Measurements from ENCODE around the gene ZNF239. TPM values are rescaled to one million over a fixed set of nuclear protein-coding genes. Genes with fewer than 3 reads are reported as not detected.

The ZNF239 gene
- total and polyA plus RNA-seq, 2 of the 8 experiments (the other 6 are each of a cell fraction or from before 2014, with no cell fraction given) = 2.4 to 11.4 TPM

DNA sequence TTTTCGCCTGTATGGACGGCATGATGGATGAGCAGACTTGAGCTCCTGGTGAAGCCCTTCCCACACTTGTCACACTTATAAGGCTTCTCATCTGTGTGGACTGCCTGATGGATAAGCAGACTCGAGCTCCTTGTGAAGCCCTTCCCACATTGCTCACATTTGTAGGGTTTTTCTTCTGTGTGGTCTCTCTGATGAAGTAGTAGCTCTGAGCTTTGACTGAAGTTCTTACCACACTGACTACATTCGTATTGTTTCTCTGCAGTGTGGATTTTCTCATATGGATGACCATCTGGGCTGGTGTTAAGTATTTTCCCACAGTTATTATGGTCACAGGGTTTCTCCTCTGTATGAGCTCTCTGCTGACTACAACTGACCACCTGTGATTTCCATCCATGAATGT, 17.2 kb downstream of the ZNF239 start:
- H2BK120ac ChIP-seq (replicated peaks; ENCODE audit: low read depth, low read length) = no peak overlapping the region
- no peak overlapping the region for H4K5ac ChIP-seq (ENCODE audit: insufficient read length, low read depth, low read length)
- H3K4me3 ChIP-seq (ENCODE audit: extremely low read depth in 1 of 4, insufficient read depth in 2 of 4, low read depth in 3 of 4, low read length in 4 of 4) = no peak overlapping the region
- no peak overlapping the region for H2BK5ac ChIP-seq (ENCODE audit: low read depth, low read length)
- H3K14ac ChIP-seq (ENCODE audit: insufficient read length) = no peak overlapping the region
- no peaks in the 10 kb centered on the region for H3K79me2 ChIP-seq (ENCODE audit: control insufficient read depth in 1 of 2, insufficient read depth in 2 of 2, low read length in 2 of 2)
- H2AK5ac ChIP-seq (ENCODE audit: low read depth, low read length) = no peak overlapping the region
- ChIA-PET POLR2A (ENCODE audit: partially characterized antibody) (interaction anchor here (1.1 to 1.5 kb wide), 3 partner anchors 10 to 17 kb away, joined by 3 to 5 read pairs (median 3); no protein-coding TSS in a partner anchor), CTCF (ENCODE audit: partially characterized antibody) (interaction anchor here (0.6 kb wide), 1 partner anchor 418 kb away, joined by 3 read pairs; no protein-coding TSS in a partner anchor)
- no peak overlapping the region for H3K27ac ChIP-seq (ENCODE audit: low read depth, low read length)
- TF ChIP-seq CEBPB (IDR thresholded peaks at IDR 0.05; ENCODE audit: low read depth, low read length) = no peak
- no peak for TF ChIP-seq SRF (IDR thresholded peaks at IDR 0.05; ENCODE audit: low read depth, low read length)
- TF ChIP-seq, protein P1, sequence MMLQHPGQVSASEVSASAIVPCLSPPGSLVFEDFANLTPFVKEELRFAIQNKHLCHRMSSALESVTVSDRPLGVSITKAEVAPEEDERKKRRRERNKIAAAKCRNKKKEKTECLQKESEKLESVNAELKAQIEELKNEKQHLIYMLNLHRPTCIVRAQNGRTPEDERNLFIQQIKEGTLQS (IDR thresholded peaks at IDR 0.05; ENCODE audit: insufficient read depth, low read depth, low read length) = no peak
- no peaks in the 10 kb centered on the region for H3K4me1 ChIP-seq (replicated peaks in 1 of 4; ENCODE audit: control insufficient read depth in 3 of 4, insufficient read depth in 4 of 4, low read length in 3 of 4)
- H3K18ac ChIP-seq (ENCODE audit: extremely low read depth, low read length) = no peak overlapping the region
- WGBS, 2 experiments (ENCODE audit: extremely low coverage in 1 of 2, insufficient coverage in 1 of 2, insufficient read length in 1 of 2, insufficient replicate concordance in 2 of 2, low coverage in 1 of 2, low lambda C conversion rate in 2 of 2, missing lambda C conversion rate in 1 of 2) = 75% methylated on average over 4 of the region's 4 CpGs; no CpG with 5 or more reads in 1 of the 2 experiments
- peaks cover 64 to 67% of the 10 kb centered on the region in 2 experiments for H3K9me3 ChIP-seq (ENCODE audit: insufficient read depth in 2 of 2, low read depth in 1 of 2, low read length in 1 of 2)
- no peak overlapping the region for H3K56ac ChIP-seq (replicated peaks; ENCODE audit: insufficient read length, low read depth, low read length)
- peaks cover 0 to 43% (median 15%) of the 10 kb centered on the region in 4 experiments; a peak in 5 of 8 replicates for H3K36me3 ChIP-seq (ENCODE audit: control insufficient read depth in 2 of 4, insufficient read depth in 4 of 4, low read length in 3 of 4)
- H2BK12ac ChIP-seq (ENCODE audit: low read depth, low read length) = no peak overlapping the region
- H4K91ac ChIP-seq (replicated peaks; ENCODE audit: insufficient read length, low read length) = no peak overlapping the region
- DNase-seq (ENCODE audit: low read depth in 1 of 2, low spot score in 2 of 2) = no peak
- H3K23me2 ChIP-seq (ENCODE audit: low read depth, low read length) = no peaks in the 10 kb centered on the region
- H4K8ac ChIP-seq (ENCODE audit: extremely low read depth, insufficient read depth, low read length) = no peak overlapping the region
- no peaks in the 10 kb centered on the region for H3K27me3 ChIP-seq (replicated peaks in 1 of 4; ENCODE audit: control insufficient read depth in 3 of 4, extremely low read depth in 1 of 4, insufficient read depth in 3 of 4, low read length in 3 of 4)
- FAIRE-seq = no peak
- no peak overlapping the region for H3K23ac ChIP-seq (ENCODE audit: insufficient read length)
- H2BK20ac ChIP-seq (ENCODE audit: low read length) = no peak overlapping the region
- no peaks in the 10 kb centered on the region for H4K20me1 ChIP-seq (replicated peaks in 1 of 2; ENCODE audit: control insufficient read depth in 1 of 2, insufficient read depth in 2 of 2, low read length in 2 of 2)
- no peak overlapping the region for H3K4ac ChIP-seq (replicated peaks; ENCODE audit: insufficient read length, low read depth, low read length)
- no peak overlapping the region for H3K4me2 ChIP-seq (ENCODE audit: insufficient read depth in 1 of 2, low read depth in 2 of 2, low read length in 2 of 2)
- no peak overlapping the region for H2AFZ ChIP-seq (ENCODE audit: low read length)
- H3K79me1 ChIP-seq (ENCODE audit: low read depth, low read length) = no peaks in the 10 kb centered on the region
- no peak overlapping the region for H2BK15ac ChIP-seq (ENCODE audit: low read length)
- H3K9ac ChIP-seq (replicated peaks in 1 of 4; ENCODE audit: extremely low read depth in 1 of 4, low read depth in 3 of 4, low read length in 3 of 4) = no peak overlapping the region
